GM19468 (cell line): ENCODE results near the gene ASB7.
A peak's percentile ranks its signal among the peaks of the same experiment; 100 is the strongest.
"Not testable (repeated sequence)": the region's sequence is repeated elsewhere in the genome, so short reads cannot be mapped to it uniquely, and the experiment has no call there.

ENCODE experiments used
- ATAC-seq: cut with Tn5 transposase; IDR thresholded peaks from one replicate; pipeline ENCODE4 v1.9.1; 2021; ENCODE audit warnings: mild to moderate bottlenecking, moderate library complexity, moderate number of reproducible peaks; ENCODE audit not compliant: unreplicated experiment; ENCODE audit errors: extremely low read depth

Gene ASB7

GRCh38 chr15:100602064-100602822 lies at the start of gene ASB7, which contains the start of gene LINS1:
ASB7 (plus strand) TSS chr15:100602589; CDS start chr15:100612217, 9,628 bp downstream.
LINS1 (minus strand) TSS chr15:100602184; CDS start chr15:100580842, 21,342 bp downstream.
- peak; percentile 86 for ATAC-seq

- ATAC-seq = no peak
Observed at GRCh38 chr15:100553468-100553867, 48.9 kb upstream of the ASB7 start.

- ATAC-seq = no peak
Observed at GRCh38 chr15:100558771-100559254, 43.6 kb upstream of the ASB7 start.

GRCh38 chr15:100559330-100559729 lies 43.1 kb upstream of the ASB7 start:
- no peak for ATAC-seq

GRCh38 chr15:100560323-100560722 lies 42.1 kb upstream of the ASB7 start:
- ATAC-seq = no peak

- no peak for ATAC-seq
Observed at GRCh38 chr15:100565591-100565990, 36.8 kb upstream of the ASB7 start.

GRCh38 chr15:100566850-100567628 lies 35.4 kb upstream of the ASB7 start:
- ATAC-seq = no peak

GRCh38 chr15:100569391-100569790 lies 33.0 kb upstream of the ASB7 start:
- no peak for ATAC-seq

- ATAC-seq = no peak
Observed at GRCh38 chr15:100570275-100570674, 32.1 kb upstream of the ASB7 start.

GRCh38 chr15:100570735-100571313 lies 31.6 kb upstream of the ASB7 start:
- ATAC-seq = no peak

- no peak for ATAC-seq
Observed at GRCh38 chr15:100571592-100572167, 30.7 kb upstream of the ASB7 start.

GRCh38 chr15:100572362-100572983 lies 29.9 kb upstream of the ASB7 start:
- ATAC-seq = no peak

GRCh38 chr15:100573526-100573925 lies 28.9 kb upstream of the ASB7 start:
- ATAC-seq = no peak

- no peak for ATAC-seq
Observed at GRCh38 chr15:100580414-100580813, 22.0 kb upstream of the ASB7 start.

- ATAC-seq = no peak
Observed at GRCh38 chr15:100588638-100589242, 13.6 kb upstream of the ASB7 start.

- not testable (repeated sequence) for ATAC-seq
Observed at GRCh38 chr15:100591163-100591562, 11.2 kb upstream of the ASB7 start.

- no peak for ATAC-seq
Observed at GRCh38 chr15:100591835-100592234, 10.6 kb upstream of the ASB7 start.

- ATAC-seq = no peak
Observed at GRCh38 chr15:100592898-100593297, 9.5 kb upstream of the ASB7 start.

- no peak for ATAC-seq
Observed at GRCh38 chr15:100593431-100593830, 9.0 kb upstream of the ASB7 start.

- no peak for ATAC-seq
Observed at GRCh38 chr15:100595964-100596363, 6.4 kb upstream of the ASB7 start.
